Measurements from ENCODE around the gene GUCY2C. TPM values are rescaled to one million over a fixed set of nuclear protein-coding genes. Genes with fewer than 3 reads are reported as not detected.

The GUCY2C gene
- total RNA-seq, 3 donors from 2014 or later: 33.2 to 94.8 (median 73.8) TPM

GRCh38 chr12:14729586-14729985 is 33.2 kb upstream of the GUCY2C start:
- Histone ChIP-seq H3K4me3 (no peak overlapping the region), H3K36me3 (ENCODE audit: low read depth) (no peaks in the 10 kb centered on the region), H3K9me3 (no peaks in the 10 kb centered on the region), H3K4me1 (ENCODE audit: low read depth) (no peaks in the 10 kb centered on the region)
- no peak for DNase-seq
- no peak for TF ChIP-seq CTCF (IDR thresholded peaks at IDR 0.05)
- intact Hi-C loops (cut with DNase I, micrococcal nuclease): no loop called here
- ATAC-seq: no peak

DNA sequence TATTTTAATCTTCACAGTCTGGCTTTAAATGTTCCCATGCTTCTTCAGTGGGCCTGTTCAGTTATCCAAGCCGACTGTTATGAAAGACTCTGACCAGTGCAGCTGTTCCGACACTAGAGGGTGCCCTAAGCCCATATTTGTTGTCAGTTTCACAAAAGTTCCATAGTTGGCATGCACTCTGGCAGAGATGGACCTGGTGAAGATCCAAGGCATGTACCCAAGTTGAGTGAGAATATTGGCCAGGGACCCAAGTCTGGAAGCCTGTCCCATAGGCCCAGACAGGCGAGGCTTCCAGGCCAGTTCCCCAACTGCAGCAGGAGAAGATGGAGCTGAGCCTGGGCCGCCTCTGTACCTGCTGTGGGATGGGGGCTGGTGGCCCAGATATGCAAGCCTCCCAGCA is 27.4 kb upstream of the GUCY2C start:
- no peaks in the 10 kb centered on the region for H3K4me1 ChIP-seq (ENCODE audit: low read depth)
- TF ChIP-seq CTCF (IDR thresholded peaks at IDR 0.05): peak; percentile 45
- no peaks in the 10 kb centered on the region for H3K36me3 ChIP-seq (ENCODE audit: low read depth)
- H3K9me3 ChIP-seq: no peaks in the 10 kb centered on the region
- ATAC-seq: peak; percentile 93
- intact Hi-C loops (cut with DNase I, micrococcal nuclease): no loop called here
- no peak overlapping the region for H3K4me3 ChIP-seq
- peak in 2 of 3 donors; percentile 47 to 81 for DNase-seq

GRCh38 chr12:14716848-14717444 is 20.5 kb upstream of the GUCY2C start:
- ATAC-seq (peak; percentile 95), DNase-seq (peak in 2 of 3 donors; percentile 34 to 81)
- TF ChIP-seq CTCF (IDR thresholded peaks at IDR 0.05): peak; percentile 50
- Histone ChIP-seq H3K4me1 (ENCODE audit: low read depth) (no peaks in the 10 kb centered on the region), H3K9me3 (no peaks in the 10 kb centered on the region), H3K36me3 (ENCODE audit: low read depth) (no peaks in the 10 kb centered on the region), H3K4me3 (no peak overlapping the region)
- intact Hi-C loops (cut with DNase I, micrococcal nuclease): no loop called here

DNA sequence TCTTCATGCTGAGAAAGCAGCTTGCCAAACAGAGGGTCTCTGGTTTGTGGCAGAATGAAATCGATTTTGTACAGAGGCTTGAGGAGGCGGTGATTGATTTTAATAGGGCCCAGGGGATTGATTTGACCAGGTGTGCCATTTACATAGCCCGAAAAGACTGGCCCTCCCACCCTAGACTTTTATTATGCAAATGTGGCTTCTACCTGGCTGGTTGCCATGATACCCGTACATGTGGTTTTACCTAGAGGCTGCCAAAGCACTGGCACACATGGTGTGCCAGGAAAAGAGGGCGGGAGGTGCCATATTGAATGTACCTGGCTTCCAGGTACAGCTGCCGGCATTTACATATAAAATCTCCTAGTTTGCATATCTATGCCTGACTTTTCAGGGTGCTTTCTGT is 18.0 kb upstream of the GUCY2C start:
- DNase-seq (no peak), ATAC-seq (no peak)
- peaks cover 9% of the 10 kb centered on the region for H3K4me1 ChIP-seq (ENCODE audit: low read depth)
- intact Hi-C loops (cut with DNase I, micrococcal nuclease): no loop called here
- H3K36me3 ChIP-seq (ENCODE audit: low read depth): no peaks in the 10 kb centered on the region
- TF ChIP-seq CTCF (IDR thresholded peaks at IDR 0.05): no peak
- H3K4me3 ChIP-seq: no peak overlapping the region
- H3K9me3 ChIP-seq: no peaks in the 10 kb centered on the region

DNA sequence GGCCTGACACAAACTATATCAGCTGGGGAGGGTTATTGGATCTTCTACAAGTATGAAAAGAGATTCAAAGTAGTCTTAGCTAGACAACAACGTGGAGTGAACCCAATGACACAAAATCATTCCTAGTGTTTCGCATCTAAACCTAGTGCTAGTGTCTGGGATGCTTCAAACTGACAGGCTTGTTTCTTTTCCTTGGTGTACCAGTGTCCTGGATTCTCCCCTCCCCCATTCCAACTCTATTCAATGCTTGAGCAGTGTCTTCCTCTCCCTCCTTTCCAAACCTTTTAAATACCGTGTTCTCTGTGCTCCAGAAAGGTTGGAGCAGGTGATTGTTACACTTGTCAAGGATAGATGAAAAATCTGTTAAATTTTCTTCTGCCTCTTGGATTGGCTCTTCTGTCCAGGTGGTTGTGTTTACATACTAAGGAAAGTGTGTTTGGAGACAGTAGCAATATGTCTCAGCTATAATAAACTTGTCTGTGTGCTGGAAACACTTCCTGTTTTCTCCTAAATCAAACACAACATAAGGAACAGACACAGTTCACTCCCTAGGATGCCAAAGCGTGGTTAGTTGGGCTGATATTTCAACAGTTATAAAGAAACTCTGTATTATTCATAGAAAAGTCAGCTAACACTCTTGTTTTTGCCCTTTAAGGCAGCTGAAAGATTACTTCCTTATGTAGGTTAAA is 14.4 kb upstream of the GUCY2C start:
- peak; percentile 98 for ATAC-seq
- no peaks in the 10 kb centered on the region for H3K9me3 ChIP-seq
- no peak for TF ChIP-seq CTCF (IDR thresholded peaks at IDR 0.05)
- H3K36me3 ChIP-seq (ENCODE audit: low read depth): no peaks in the 10 kb centered on the region
- intact Hi-C loops (cut with DNase I, micrococcal nuclease): no loop called here
- peaks cover 9% of the 10 kb centered on the region for H3K4me1 ChIP-seq (ENCODE audit: low read depth)
- no peak overlapping the region for H3K4me3 ChIP-seq
- DNase-seq: no peak

Data from mucosa of descending colon (tissue), 3 donors.